Upper lobe of right lung (tissue), 1 donor: ENCODE data around the gene THEMIS2. TPM values are rescaled to one million over a fixed set of nuclear protein-coding genes. Genes with fewer than 3 reads are reported as not detected.

Experiments used
- ATAC-seq: fragments of 200-7000 bp; cut with Tn5 transposase; one replicate; pipeline ENCODE4 v1.9.1; 2020; ENCODE audit warnings: mild to moderate bottlenecking, moderate library complexity
- DNase-seq: peaks from one replicate; pipeline ENCODE4 v3.0.0-alpha.2; 2020
- H3K27ac ChIP-seq: fragments of 200-600 bp; one replicate; pipeline ENCODE4 v1.8.0; 2022
- H3K27me3 ChIP-seq: fragments of 200-600 bp; one replicate; pipeline ENCODE4 v1.8.0; 2022; ENCODE audit warnings: mild to moderate bottlenecking
- H3K36me3 ChIP-seq: fragments of 200-600 bp; one replicate; pipeline ENCODE4 v1.8.0; 2022
- H3K4me1 ChIP-seq: fragments of 200-600 bp; one replicate; pipeline ENCODE4 v1.8.0; 2022
- H3K4me3 ChIP-seq: fragments of 200-600 bp; one replicate; pipeline ENCODE4 v1.8.0; 2022; ENCODE audit warnings: mild to moderate bottlenecking
- H3K9me3 ChIP-seq: fragments of 200-600 bp; one replicate; pipeline ENCODE4 v1.8.0; 2022
- CTCF ChIP-seq: fragments of 200-600 bp; IDR thresholded peaks from one replicate; pipeline ENCODE4 v1.8.0; 2022; ENCODE audit warnings: antibody characterized with exemption
- intact Hi-C: fragments of 100-400 bp; cut with DNase I; formaldehyde crosslinking; loops from one replicate; pipeline ENCODE4 v1.11.0; 2022
- total RNA-seq: library from RNA; stranded (reverse); fragmentation: NEBNext Ultra II Directional; extraction: Animal tissue kit (Norgen Biotek cat#: 25700); gene quantifications from one replicate; pipeline ENCODE4 v1.2.1, GENCODE V29; 2021
- donor health status: DM: no; HTN: yes; CAD: no; lungs with severe emphysema.

Gene THEMIS2
- total RNA-seq, 1 donor from 2014 or later, result 89.6 TPM

GRCh38 chr1:27885114-27885528 lies 12.8 kb downstream of the THEMIS2 start:
- intact Hi-C loops, result no loop called here
- Histone ChIP-seq H3K36me3 (peaks cover 34% of the 10 kb centered on the region), H3K27ac (peak overlapping the region; percentile 72), H3K9me3 (no peaks in the 10 kb centered on the region), H3K4me3 (no peak overlapping the region), H3K27me3 (no peaks in the 10 kb centered on the region), H3K4me1 (peaks cover 31% of the 10 kb centered on the region)
- DNase-seq, result peak; percentile 70
- peak; percentile 60 for ATAC-seq
- no peak for TF ChIP-seq CTCF

GRCh38 chr1:27885621-27886352 lies 13.4 kb downstream of the THEMIS2 start:
- peak overlapping the region; percentile 72 for H3K27ac ChIP-seq
- no peak overlapping the region for H3K4me3 ChIP-seq
- H3K36me3 ChIP-seq, result peaks cover 40% of the 10 kb centered on the region

GRCh38 chr1:27886353-27886679 lies 14.0 kb downstream of the THEMIS2 start:
- intact Hi-C loops, result no loop called here
- H3K4me3 ChIP-seq, result no peak overlapping the region
- DNase-seq (no peak), ATAC-seq (no peak)
- no peak for TF ChIP-seq CTCF
- peaks cover 41% of the 10 kb centered on the region for H3K36me3 ChIP-seq
- H3K4me1 ChIP-seq, result peaks cover 41% of the 10 kb centered on the region
- no peaks in the 10 kb centered on the region for H3K27me3 ChIP-seq
- H3K9me3 ChIP-seq, result no peaks in the 10 kb centered on the region
- H3K27ac ChIP-seq, result peak overlapping the region; percentile 66

More at GRCh38 chr1:27885621-27886352, 13.4 kb downstream of the THEMIS2 start:
- Histone ChIP-seq H3K9me3 (no peaks in the 10 kb centered on the region), H3K27me3 (no peaks in the 10 kb centered on the region), H3K4me1 (peaks cover 37% of the 10 kb centered on the region)
- intact Hi-C loops, result no loop called here
- TF ChIP-seq CTCF, result no peak
- ATAC-seq, result peak; percentile 75
- DNase-seq, result peak; percentile 59

GRCh38 chr1:27886744-27887143 lies 14.4 kb downstream of the THEMIS2 start:
- ATAC-seq, result no peak
- DNase-seq, result no peak
- H3K36me3 ChIP-seq, result peaks cover 44% of the 10 kb centered on the region
- intact Hi-C loops, result no loop called here
- H3K4me1 ChIP-seq, result peaks cover 44% of the 10 kb centered on the region
- no peak overlapping the region for H3K4me3 ChIP-seq
- TF ChIP-seq CTCF, result no peak
- peak overlapping the region; percentile 66 for H3K27ac ChIP-seq
- no peaks in the 10 kb centered on the region for H3K27me3 ChIP-seq
- H3K9me3 ChIP-seq, result no peaks in the 10 kb centered on the region

GRCh38 chr1:27887215-27888021 lies 15.1 kb downstream of the THEMIS2 start:
- no peaks in the 10 kb centered on the region for H3K9me3 ChIP-seq
- H3K27me3 ChIP-seq, result no peaks in the 10 kb centered on the region
- peaks cover 51% of the 10 kb centered on the region for H3K36me3 ChIP-seq
- no peak for TF ChIP-seq CTCF
- H3K27ac ChIP-seq, result peak overlapping the region; percentile 66
- no peak overlapping the region for H3K4me3 ChIP-seq
- intact Hi-C loops, result no loop called here
- peaks cover 49% of the 10 kb centered on the region for H3K4me1 ChIP-seq
- ATAC-seq (peak; percentile 23), DNase-seq (peak; percentile 54)
